H1 (cell line): Measurements from ENCODE around the gene ACBD6. TPM values are rescaled to one million over a fixed set of nuclear protein-coding genes. Genes with fewer than 3 reads are reported as not detected.

ENCODE experiments used
- CTCF ChIA-PET: fragments of 300-600 bp; sonication (Branson Sonifier 250); formaldehyde crosslinking; loops from one replicate; lab custom pipeline; 2021; ENCODE audit not compliant: partially characterized antibody; lab: Charles Lee
- POLR2A ChIA-PET: fragments of 300-600 bp; sonication (Branson Sonifier 250); formaldehyde crosslinking; loops from one replicate; lab custom pipeline; 2021; ENCODE audit warnings: inconsistent platforms; ENCODE audit not compliant: partially characterized antibody; lab: Charles Lee
- DNase-seq, 2 experiments: peaks; one replicate each; pipeline versions ENCODE4 v3.0.0 to v3.0.0-alpha.2; 2010 to 2022; ENCODE audit warnings: low spot score in 2 of 2, low read depth in 1 of 2, mixed read lengths in 1 of 2
- FAIRE-seq: peaks from 2 replicates; lab custom pipeline; 2011; peaks lifted over from hg19 to GRCh38; lab: Jason Lieb, UNC
- H2AFZ ChIP-seq: 2 replicates; pipeline ENCODE4 v1.8.1; 2012; ENCODE audit warnings: low read length, inconsistent platforms
- H2AK5ac ChIP-seq: 2 replicates; pipeline ENCODE4 v1.6.1; 2013; ENCODE audit warnings: low read depth, low read length
- H2BK120ac ChIP-seq: replicated peaks from 2 replicates; pipeline ENCODE3; 2013; ENCODE audit warnings: low read depth, low read length, inconsistent platforms
- H2BK12ac ChIP-seq: 2 replicates; pipeline ENCODE4 v1.6.1; 2013; ENCODE audit warnings: low read depth, low read length
- H2BK15ac ChIP-seq: 2 replicates; pipeline ENCODE4 v1.6.1; 2013; ENCODE audit warnings: low read length
- H2BK20ac ChIP-seq: 2 replicates; pipeline ENCODE4 v1.6.1; 2013; ENCODE audit warnings: low read length
- H2BK5ac ChIP-seq: 2 replicates; pipeline ENCODE4 v1.6.1; 2013; ENCODE audit warnings: low read depth, low read length
- H3K14ac ChIP-seq: 2 replicates; pipeline ENCODE4 v1.6.1; 2013; ENCODE audit warnings: inconsistent platforms; ENCODE audit not compliant: insufficient read length
- H3K18ac ChIP-seq: 2 replicates; pipeline ENCODE4 v1.6.1; 2013; ENCODE audit warnings: low read length; ENCODE audit errors: extremely low read depth
- H3K23ac ChIP-seq: 2 replicates; pipeline ENCODE4 v1.6.1; 2013; ENCODE audit warnings: inconsistent platforms; ENCODE audit not compliant: insufficient read length
- H3K23me2 ChIP-seq: 2 replicates; pipeline ENCODE4 v1.6.1; 2013; ENCODE audit warnings: low read depth, low read length
- H3K27ac ChIP-seq: 2 replicates; pipeline ENCODE4 v1.6.1; 2011; ENCODE audit warnings: low read depth, low read length, inconsistent platforms
- H3K27me3 ChIP-seq, 4 experiments: replicated peaks in 1 of 4; 1 replicate in 1 of 4; 2 replicates in 3 of 4; pipeline versions ENCODE4 v1.6.1 to v1.8.1; 2011 to 2013; ENCODE audit warnings: low read length in 3 of 4, mild to moderate bottlenecking in 3 of 4, inconsistent platforms in 2 of 4, mixed read lengths in 2 of 4, moderate library complexity in 1 of 4; ENCODE audit not compliant: control insufficient read depth in 3 of 4, insufficient read depth in 3 of 4; ENCODE audit errors: extremely low read depth in 1 of 4
- H3K36me3 ChIP-seq, 4 experiments: 2 replicates each; pipeline versions ENCODE4 v1.6.1 to v1.8.1; 2011 to 2013; ENCODE audit warnings: mild to moderate bottlenecking in 4 of 4, low read length in 3 of 4, moderate library complexity in 2 of 4, control low read depth in 1 of 4, inconsistent platforms in 1 of 4; ENCODE audit not compliant: insufficient read depth in 4 of 4, control insufficient read depth in 2 of 4
- H3K4ac ChIP-seq: replicated peaks from 2 replicates; pipeline ENCODE3; 2013; ENCODE audit warnings: low read length, low read depth, mixed read lengths, inconsistent platforms; ENCODE audit not compliant: insufficient read length
- H3K4me1 ChIP-seq, 4 experiments: replicated peaks in 1 of 4; 1 replicate in 1 of 4; 2 replicates in 3 of 4; pipeline versions ENCODE4 v1.6.1 to v1.8.1; 2011 to 2013; ENCODE audit warnings: low read length in 3 of 4, inconsistent platforms in 2 of 4, mixed read lengths in 1 of 4; ENCODE audit not compliant: insufficient read depth in 4 of 4, control insufficient read depth in 3 of 4
- H3K4me2 ChIP-seq, 2 experiments: 2 replicates each; pipeline versions ENCODE4 v1.6.1 to v1.8.1; 2011 to 2013; ENCODE audit warnings: low read depth in 2 of 2, low read length in 2 of 2, control low read depth in 1 of 2, inconsistent platforms in 1 of 2, mild to moderate bottlenecking in 1 of 2; ENCODE audit not compliant: insufficient read depth in 1 of 2
- H3K4me3 ChIP-seq, 4 experiments: fragments of 200-600, 300-600 bp in 1 of 4; sonication (generic), shearing (Covaris generic), sonication (Bioruptor Twin) in 1 of 4; 2 replicates each; pipeline versions ENCODE4 v1.5.1 to v1.8.1; 2011 to 2016; ENCODE audit warnings: low read length in 4 of 4, low read depth in 3 of 4, control low read depth in 2 of 4, inconsistent platforms in 2 of 4, mild to moderate bottlenecking in 2 of 4, mixed read lengths in 1 of 4, moderate library complexity in 1 of 4; ENCODE audit not compliant: insufficient read depth in 2 of 4; ENCODE audit errors: extremely low read depth in 1 of 4
- H3K56ac ChIP-seq: replicated peaks from 2 replicates; pipeline ENCODE3; 2013; ENCODE audit warnings: low read depth, mild to moderate bottlenecking, mixed read lengths, low read length, inconsistent platforms; ENCODE audit not compliant: insufficient read length
- H3K79me1 ChIP-seq: 2 replicates; pipeline ENCODE4 v1.6.1; 2013; ENCODE audit warnings: low read depth, low read length, control low read depth
- H3K79me2 ChIP-seq, 2 experiments: 2 replicates each; pipeline versions ENCODE4 v1.6.1 to v1.8.1; 2012 to 2013; ENCODE audit warnings: low read length in 2 of 2, mild to moderate bottlenecking in 2 of 2, inconsistent platforms in 1 of 2; ENCODE audit not compliant: insufficient read depth in 2 of 2, control insufficient read depth in 1 of 2
- H3K9ac ChIP-seq, 4 experiments: replicated peaks in 1 of 4; 1 replicate in 1 of 4; 2 replicates in 3 of 4; pipeline versions ENCODE4 v1.6.1 to v1.8.1; 2011 to 2013; ENCODE audit warnings: low read depth in 3 of 4, low read length in 3 of 4, control low read depth in 2 of 4, mild to moderate bottlenecking in 2 of 4, moderate library complexity in 2 of 4, inconsistent platforms in 1 of 4; ENCODE audit errors: extremely low read depth in 1 of 4
- H3K9me3 ChIP-seq, 2 experiments: 2 replicates each; pipeline versions ENCODE4 v1.6.1 to v1.8.1; 2012 to 2013; ENCODE audit warnings: mild to moderate bottlenecking in 2 of 2, moderate library complexity in 2 of 2, control low read depth in 1 of 2, inconsistent platforms in 1 of 2, low read depth in 1 of 2, low read length in 1 of 2, mixed read lengths in 1 of 2; ENCODE audit not compliant: insufficient read depth in 2 of 2
- H4K20me1 ChIP-seq, 2 experiments: replicated peaks in 1 of 2; 2 replicates each; pipeline versions ENCODE3 to v1.8.1; 2011 to 2013; ENCODE audit warnings: inconsistent platforms in 2 of 2, low read length in 2 of 2, mild to moderate bottlenecking in 1 of 2; ENCODE audit not compliant: insufficient read depth in 2 of 2, control insufficient read depth in 1 of 2
- H4K5ac ChIP-seq: 2 replicates; pipeline ENCODE4 v1.6.1; 2013; ENCODE audit warnings: low read length, low read depth, mixed read lengths, inconsistent platforms; ENCODE audit not compliant: insufficient read length
- H4K8ac ChIP-seq: 2 replicates; pipeline ENCODE4 v1.8.0; 2013; ENCODE audit warnings: mild to moderate bottlenecking, moderate library complexity, low read length, inconsistent platforms; ENCODE audit not compliant: insufficient read depth; ENCODE audit errors: extremely low read depth
- H4K91ac ChIP-seq: replicated peaks from 2 replicates; pipeline ENCODE3; 2013; ENCODE audit warnings: low read length, mixed read lengths, inconsistent platforms; ENCODE audit not compliant: insufficient read length
- CBX5 ChIP-seq: fragments of 300-800, 300-1000 bp; sonication (generic); IDR thresholded peaks from 2 replicates; pipeline ENCODE4 v1.7.1; 2016; ENCODE audit warnings: antibody characterized with exemption, low read length, low read depth
- CTCF ChIP-seq, 3 experiments: IDR thresholded peaks; 1 replicate in 2 of 3; 2 replicates in 1 of 3; pipeline versions ENCODE4 v1.5.1 to v1.6.1; 2011; ENCODE audit warnings: low read length in 3 of 3, mild to moderate bottlenecking in 3 of 3, inconsistent platforms in 2 of 3, low read depth in 1 of 3, moderate library complexity in 1 of 3; ENCODE audit not compliant: insufficient read depth in 1 of 3; ENCODE audit errors: control extremely low read depth in 1 of 3
- HDAC2 ChIP-seq, 2 experiments: fragments of 300-600 bp in 1 of 2; sonication (generic) in 1 of 2; IDR thresholded peaks; 2 replicates each; pipeline ENCODE4 v1.6.1; 2011 to 2012; ENCODE audit warnings: low read depth in 2 of 2, low read length in 2 of 2, mild to moderate bottlenecking in 2 of 2, moderate library complexity in 2 of 2, borderline replicate concordance in 1 of 2, inconsistent platforms in 1 of 2
- HDAC6 ChIP-seq: IDR thresholded peaks from one replicate; pipeline ENCODE4 v1.7.1; 2012; ENCODE audit warnings: low read depth, mild to moderate bottlenecking, inconsistent platforms, low read length, moderate library complexity
- JUND ChIP-seq: IDR thresholded peaks from 2 replicates; pipeline ENCODE4 v1.6.1; 2011; ENCODE audit warnings: mild to moderate bottlenecking, improper control_type of control experiment, low read length
- KDM5A ChIP-seq: fragments of 200-600 bp; IDR thresholded peaks from 2 replicates; pipeline ENCODE4 v1.7.1; 2012; ENCODE audit warnings: mild to moderate bottlenecking, low read length, inconsistent platforms, mixed read lengths
- MAFK ChIP-seq: IDR thresholded peaks from 2 replicates; pipeline ENCODE4 v1.6.1; 2012; ENCODE audit warnings: low read depth, mild to moderate bottlenecking, improper control_type of control experiment, low read length
- NRF1 ChIP-seq: IDR thresholded peaks from 2 replicates; pipeline ENCODE4 v1.6.1; 2011; ENCODE audit warnings: mild to moderate bottlenecking, low read depth, low read length, improper control_type of control experiment
- PHF8 ChIP-seq: fragments of 200-600 bp; sonication (generic); conservative IDR thresholded peaks from 2 replicates; pipeline ENCODE4 v1.7.1; 2012; ENCODE audit warnings: low read depth, mild to moderate bottlenecking, inconsistent platforms, low read length, moderate library complexity
- RBBP5 ChIP-seq: IDR thresholded peaks from 2 replicates; pipeline ENCODE4 v1.7.1; 2012; ENCODE audit warnings: low read depth, mild to moderate bottlenecking, inconsistent platforms, low read length, moderate library complexity, borderline replicate concordance
- SP1 ChIP-seq: IDR thresholded peaks from 2 replicates; pipeline ENCODE4 v1.6.1; 2011; ENCODE audit warnings: low read depth, low read length
- WGBS, 2 experiments: shearing (Covaris generic) in 1 of 2; methylation state at CpG; one replicate each; pipeline versions ENCODE4 v1.1.6 to v1.1.7; 2013 to 2015; ENCODE audit warnings: low lambda C conversion rate in 2 of 2, mixed read lengths in 2 of 2, inconsistent platforms in 1 of 2, low coverage in 1 of 2, missing lambda C conversion rate in 1 of 2; ENCODE audit not compliant: insufficient replicate concordance in 2 of 2, insufficient coverage in 1 of 2, insufficient read length in 1 of 2; ENCODE audit errors: extremely low coverage in 1 of 2, missing lambda C conversion rate in 1 of 2; 5-methylcytosine and 5-hydroxymethylcytosine counted together
- polyA plus RNA-seq, 7 experiments: library from polyadenylated mRNA; depleted of rRNA in 3 of 7; stranded (reverse) in 5 of 7; unstranded in 2 of 7; fragments of >200 nt in 5 of 7; fragments of 200-250 nt in 2 of 7; gene quantifications; 1 replicate in 5 of 7; 2 replicates in 1 of 7; 4 replicates in 1 of 7; pipeline versions ENCODE4 v1.2.1 to v1.2.3, GENCODE V29; 2011 to 2013; ENCODE audit warnings: missing spikeins in 2 of 7, mixed read lengths in 2 of 7
- total RNA-seq: library from RNA; stranded (reverse); fragmentation: NEBNext Ultra II Directional; extraction: Animal tissue kit (Norgen Biotek cat#: 25700); gene quantifications from 2 replicates; pipeline ENCODE4 v1.2.1, GENCODE V29; 2021

The ACBD6 gene
- total and polyA plus RNA-seq, 2 of the 8 experiments (the other 6 are each of a cell fraction or from before 2014, with no cell fraction given) = 52.0 to 67.7 TPM

DNA sequence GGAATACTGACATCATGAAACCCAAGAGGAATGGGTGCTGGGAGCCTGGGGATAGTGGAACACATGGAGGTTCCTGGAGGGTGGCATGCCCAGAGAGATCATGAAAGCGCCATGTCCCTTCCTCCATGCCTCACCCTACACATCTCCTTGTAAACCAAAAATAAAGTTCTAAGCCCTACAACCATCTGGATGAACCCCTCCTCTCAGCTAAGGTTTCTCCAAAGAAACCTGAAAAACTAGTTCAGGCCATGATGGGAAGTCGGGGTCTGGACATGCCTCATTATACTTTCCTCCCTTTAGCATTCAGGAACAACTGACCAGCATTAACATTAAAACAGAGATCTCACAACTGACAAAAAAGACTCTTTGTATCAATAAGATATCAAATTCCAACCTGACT, 68.5 kb downstream of the ACBD6 start:
- Histone ChIP-seq H3K23ac (no peak overlapping the region), H2BK120ac (no peak overlapping the region), H3K4me3 (no peak overlapping the region), H3K56ac (no peak overlapping the region), H2AFZ (no peak overlapping the region), H4K91ac (no peak overlapping the region), H3K9ac (no peak overlapping the region), H2BK5ac (0 out of 2 replicates have a peak overlapping the region, but pooled peaks have one; percentile 26), H3K4ac (no peak overlapping the region), H4K8ac (no peak overlapping the region), H2AK5ac (no peak overlapping the region), H3K27ac (peak overlapping the region; percentile 20; the same call in 1 of the 2 replicates), H2BK15ac (no peak overlapping the region), H3K79me1 (no peaks in the 10 kb centered on the region), H3K9me3 (no peaks in the 10 kb centered on the region), H3K4me1 (peaks cover 2 to 9% (median 7%) of the 10 kb centered on the region in 4 experiments; a peak in 4 of 7 replicates), H2BK12ac (0 out of 2 replicates have a peak overlapping the region, but pooled peaks have one; percentile 53), H4K20me1 (no peaks in the 10 kb centered on the region), H3K23me2 (no peaks in the 10 kb centered on the region), H3K4me2 (peak overlapping the region; percentile 25 to 35; a peak in 2 of 4 replicates), H2BK20ac (no peak overlapping the region), H3K14ac (no peak overlapping the region), H3K79me2 (peaks cover 0 to 24% of the 10 kb centered on the region in 2 experiments; a peak in 2 of 4 replicates), H3K18ac (no peak overlapping the region), H4K5ac (no peak overlapping the region), H3K36me3 (no peaks in the 10 kb centered on the region; a peak in 1 of 8 replicates), H3K27me3 (no peaks in the 10 kb centered on the region)
- no peak for FAIRE-seq
- no peak for DNase-seq
- CTCF ChIA-PET = interaction anchor here (3.0 kb wide), 1 partner anchor 17 kb away, joined by 14 read pairs; no protein-coding TSS in a partner anchor
- POLR2A ChIA-PET = interaction anchor here (0.7 kb wide), 1 partner anchor 19 kb away, joined by 3 read pairs; no protein-coding TSS in a partner anchor
- 75% methylated on average over 2 of the region's 2 CpGs; no CpG with 5 or more reads in 1 of the 2 experiments for WGBS, 2 experiments
- TF ChIP-seq NRF1 (no peak), PHF8 (no peak), HDAC2 (IDR thresholded peaks at IDR 0.05; ENCODE audit: borderline replicate concordance in 1 of 2, low read depth in 2 of 2, low read length in 2 of 2) (no peak), MAFK (no peak), CBX5 (no peak), HDAC6 (no peak), KDM5A (no peak), JUND (no peak), CTCF (IDR thresholded peaks at IDR 0.05; ENCODE audit: control extremely low read depth in 1 of 3, insufficient read depth in 1 of 3, low read depth in 1 of 3, low read length in 3 of 3) (no peak), RBBP5 (no peak), SP1 (no peak)
